Psoas muscle (tissue), 8 donors: ENCODE measurements around the gene POM121. TPM values are rescaled to one million over a fixed set of nuclear protein-coding genes. Genes with fewer than 3 reads are reported as not detected.
A peak's percentile ranks its signal among the peaks of the same experiment; 100 is the strongest.
"Not testable (repeated sequence)": the region's sequence is repeated elsewhere in the genome, so short reads cannot be mapped to it uniquely, and the experiment has no call there.

Experiments
- ATAC-seq, 4 donors: fragments of 200-7000 bp; cut with Tn5 transposase; one replicate each; pipeline ENCODE4 v1.9.1; 2020; ENCODE audit warnings: moderate library complexity in 3 of 4, mild to moderate bottlenecking in 2 of 4
- DNase-seq, 2 donors: peaks; one replicate each; pipeline ENCODE4 v3.0.0-alpha.2; 2020
- H3K27ac ChIP-seq: fragments of 200-600 bp; one replicate; pipeline ENCODE4 v1.8.0; 2022
- H3K27me3 ChIP-seq, 3 donors: fragments of 200-600 bp in 1 of 3; one replicate each; pipeline versions ENCODE4 v1.6.1 to v1.8.0; 2013 to 2022; ENCODE audit warnings: low read length in 2 of 3, mild to moderate bottlenecking in 2 of 3, moderate library complexity in 1 of 3; ENCODE audit not compliant: insufficient read depth in 3 of 3
- H3K36me3 ChIP-seq, 2 donors: fragments of 200-600 bp in 1 of 2; one replicate each; pipeline versions ENCODE4 v1.6.1 to v1.8.0; 2013 to 2022; ENCODE audit warnings: low read depth in 1 of 2, mild to moderate bottlenecking in 1 of 2, moderate library complexity in 1 of 2; ENCODE audit not compliant: insufficient read depth in 1 of 2
- H3K4me1 ChIP-seq: fragments of 200-600 bp; one replicate; pipeline ENCODE4 v1.8.0; 2022
- H3K4me3 ChIP-seq: fragments of 200-600 bp; one replicate; pipeline ENCODE4 v1.8.0; 2022; ENCODE audit warnings: mild to moderate bottlenecking
- H3K9me3 ChIP-seq: fragments of 200-600 bp; one replicate; pipeline ENCODE4 v1.8.0; 2022
- CTCF ChIP-seq: fragments of 200-600 bp; IDR thresholded peaks from one replicate; pipeline ENCODE4 v1.8.0; 2022; ENCODE audit warnings: antibody characterized with exemption
- WGBS, 3 donors: extraction: QIAGEN DNeasy Blood & Tissue Kit; methylation state at CpG; one replicate each; pipeline versions ENCODE4 v1.1.6 to v1.1.7; 2013; 5-methylcytosine and 5-hydroxymethylcytosine counted together
- intact Hi-C, 2 donors: fragments of 100-400 bp; cut with DNase I; formaldehyde crosslinking; loops; one replicate each; pipeline versions ENCODE4 v1.11.0 to v1.14.2; 2022
- long read RNA-seq, 2 donors: library from polyadenylated mRNA; unstranded; transcript quantifications; one replicate each; pipeline ENCODE4 v2.0.0, GENCODE V29; 2021
- polyA plus RNA-seq, 3 donors: library from polyadenylated mRNA; stranded (reverse); fragments of 200-250 nt; gene quantifications; one replicate each; pipeline ENCODE4 v1.2.3, GENCODE V29; 2013
- total RNA-seq, 4 donors: library from RNA; stranded (reverse); fragmentation: NEBNext Ultra II Directional in 2 of 4; extraction: Animal tissue kit (Norgen Biotek cat#: 25700) in 2 of 4; gene quantifications; one replicate each; pipeline versions ENCODE4 v1.2.1 to v1.2.4, GENCODE V29; 2021 to 2023
- donor health status: healthy with polysubstance abuse.
- donor health status: DM: no; HTN: no; CAD: no; lungs with moderate emphysema.
- donor health status: Bipolar disorder and iron deficiency.
- donor health status: healthy.
- donor health status: DM: yes; HTN: yes; CAD: no.
- donor health status: DM: no; HTN: no; CAD: no.
- donor health status: DM: no; HTN: no; CAD: no.
- donor health status: DM: yes; HTN: yes; CAD: no.

Gene POM121
- total RNA-seq (10 to 100 TPM; 16.6 to 28.1 (median 21.1) TPM), polyA plus RNA-seq (10 to 100 TPM in 1 of 3 donors, 1 to 10 TPM in 2; 8.0 to 18.0 (median 9.3) TPM)
- long read RNA-seq, donor 1, partial matches to known transcripts = 0 of 8 reads
- long read RNA-seq, donor 1, other reads (novel, unspliced or antisense) = 8 of 8 reads
- long read RNA-seq, donor 2, partial matches to known transcripts = 17 of 38 reads
- long read RNA-seq, donor 2, other reads (novel, unspliced or antisense) = 21 of 38 reads

- no peaks in the 10 kb centered on the region for H3K27me3 ChIP-seq
- H3K4me3 ChIP-seq = peak within 1 kb of the TSS; percentile 91
- no peak for TF ChIP-seq CTCF
- intact Hi-C loops = loop anchor here in 1 of 2 donors (5.0 kb wide), 1 partner anchor 93 kb away; no protein-coding TSS in a partner anchor
- DNase-seq (peak; percentile 87 to 91), ATAC-seq (peak; percentile 95 to 99 (median 97))
- peaks cover 17 to 36% of the 10 kb centered on the region in 2 donors for H3K36me3 ChIP-seq
- peak within 1 kb of the TSS; percentile 90 for H3K27ac ChIP-seq
- H3K9me3 ChIP-seq = no peaks in the 10 kb centered on the region
- H3K4me1 ChIP-seq = peaks cover 9% of the 10 kb centered on the region
- 0% methylated on average over 67 to 91 of the region's 91 CpGs for WGBS, 3 donors
Measured at GRCh38 chr7:72924733-72925545, at the start of gene POM121. Gene POM121, plus strand, starts transcription at chr7:72925095. Its CDS starts 27 bp downstream, at chr7:72925122.

GRCh38 chr7:72879079-72879736 lies 45.7 kb upstream of the POM121 start:
- intact Hi-C loops, H3K4me1 ChIP-seq, H3K27me3 ChIP-seq, H3K9me3 ChIP-seq: not testable (repeated sequence)
- DNase-seq (peak; percentile 88 to 95), ATAC-seq (peak; percentile 100)
- whole genome bisulfite sequencing, 3 donors = 0% methylated on average over 31 to 55 of the region's 59 CpGs
- H3K36me3 ChIP-seq = peaks cover 0 to 17% of the 10 kb centered on the region in 2 donors
- H3K4me3 ChIP-seq = peak overlapping the region; percentile 81
- peak overlapping the region; percentile 91 for H3K27ac ChIP-seq

- H3K9me3 ChIP-seq, intact Hi-C loops, H3K27me3 ChIP-seq, H3K4me1 ChIP-seq: not testable (repeated sequence)
- peak overlapping the region; percentile 91 for H3K27ac ChIP-seq
- DNase-seq (peak; percentile 56 to 72), ATAC-seq (peak in 1 of 4 donors; percentile 18)
- peaks cover 0 to 17% of the 10 kb centered on the region in 2 donors for H3K36me3 ChIP-seq
- WGBS, 3 donors = 0 to 1% (median 0%) methylated on average over 20 to 35 of the region's 35 CpGs
- H3K4me3 ChIP-seq = peak overlapping the region; percentile 81
Measured at GRCh38 chr7:72879737-72880215, 45.1 kb upstream of the POM121 start.

- H3K4me3 ChIP-seq, H3K4me1 ChIP-seq, DNase-seq, intact Hi-C loops, ATAC-seq, H3K27ac ChIP-seq, H3K27me3 ChIP-seq, H3K9me3 ChIP-seq: not testable (repeated sequence)
- 87 to 90% (median 88%) methylated on average over 4 of the region's 4 CpGs for WGBS, 3 donors
- peaks cover 0 to 52% of the 10 kb centered on the region in 2 donors for H3K36me3 ChIP-seq
Measured at GRCh38 chr7:72891750-72892149, 33.1 kb upstream of the POM121 start.

- H3K27ac ChIP-seq, ATAC-seq, DNase-seq, H3K27me3 ChIP-seq, H3K4me1 ChIP-seq, H3K9me3 ChIP-seq, H3K4me3 ChIP-seq, intact Hi-C loops: not testable (repeated sequence)
- H3K36me3 ChIP-seq = peaks cover 2 to 37% of the 10 kb centered on the region in 2 donors
- 95 to 98% (median 97%) methylated on average over 6 of the region's 6 CpGs for WGBS, 3 donors
Measured at GRCh38 chr7:72904740-72905139, 20.2 kb upstream of the POM121 start.

- H3K27ac ChIP-seq, H3K4me1 ChIP-seq, H3K27me3 ChIP-seq, DNase-seq, H3K9me3 ChIP-seq, H3K4me3 ChIP-seq, ATAC-seq, intact Hi-C loops: not testable (repeated sequence)
- peaks cover 0 to 27% of the 10 kb centered on the region in 2 donors for H3K36me3 ChIP-seq
- 94 to 95% (median 94%) methylated on average over 10 of the region's 10 CpGs for WGBS, 3 donors
Measured at GRCh38 chr7:72908422-72908821, 16.5 kb upstream of the POM121 start.

GRCh38 chr7:72911395-72911794 lies 13.5 kb upstream of the POM121 start:
- H3K4me3 ChIP-seq, H3K9me3 ChIP-seq, ATAC-seq, H3K27ac ChIP-seq, intact Hi-C loops, H3K4me1 ChIP-seq, DNase-seq, H3K27me3 ChIP-seq: not testable (repeated sequence)
- H3K36me3 ChIP-seq = peaks cover 0 to 24% of the 10 kb centered on the region in 2 donors
- WGBS, 3 donors = 92 to 98% (median 97%) methylated on average over 8 to 10 of the region's 12 CpGs

GRCh38 chr7:72913750-72914149 lies 11.1 kb upstream of the POM121 start:
- peaks cover 0 to 21% of the 10 kb centered on the region in 2 donors for H3K36me3 ChIP-seq
- DNase-seq, ATAC-seq, H3K9me3 ChIP-seq, H3K27me3 ChIP-seq, intact Hi-C loops, H3K27ac ChIP-seq, H3K4me1 ChIP-seq, H3K4me3 ChIP-seq: not testable (repeated sequence)
- WGBS, 3 donors = 80 to 86% (median 83%) methylated on average over 10 of the region's 10 CpGs
